Epidermal melanocyte (primary cell): ENCODE results near the gene NHERF2.

ENCODE experiments used
- DNase-seq: peaks from one replicate; pipeline ENCODE4 v3.0.0; 2011; ENCODE audit warnings: low spot score; ENCODE audit not compliant: insufficient read length

The NHERF2 gene

GRCh38 chr16:1990351-1991134 lies 36.2 kb upstream of the NHERF2 start:
- DNase-seq = no peak

GRCh38 chr16:1991135-1991551 lies 35.6 kb upstream of the NHERF2 start:
- DNase-seq = no peak

GRCh38 chr16:1991588-1991947 lies 35.1 kb upstream of the NHERF2 start:
- DNase-seq = no peak

- DNase-seq = peak; percentile 98
Observed at GRCh38 chr16:1991948-1992703, 34.6 kb upstream of the NHERF2 start.

- no peak for DNase-seq
Observed at GRCh38 chr16:1992704-1993317, 33.9 kb upstream of the NHERF2 start.

- no peak for DNase-seq
Observed at GRCh38 chr16:1993731-1994131, 33.0 kb upstream of the NHERF2 start.

GRCh38 chr16:1997494-1998359 lies 29.0 kb upstream of the NHERF2 start:
- no peak for DNase-seq

GRCh38 chr16:1998360-1998835 lies 28.3 kb upstream of the NHERF2 start:
- no peak for DNase-seq

GRCh38 chr16:1998852-1999801 lies 27.6 kb upstream of the NHERF2 start:
- DNase-seq = no peak

GRCh38 chr16:1999866-2000514 lies 26.7 kb upstream of the NHERF2 start:
- DNase-seq = no peak

- no peak for DNase-seq
Observed at GRCh38 chr16:2001035-2001434, 25.7 kb upstream of the NHERF2 start.

GRCh38 chr16:2001456-2002355 lies 25.0 kb upstream of the NHERF2 start:
- DNase-seq = no peak

- no peak for DNase-seq
Observed at GRCh38 chr16:2002406-2003230, 24.1 kb upstream of the NHERF2 start.

GRCh38 chr16:2003231-2003826 lies 23.4 kb upstream of the NHERF2 start:
- DNase-seq = no peak

GRCh38 chr16:2003827-2004641 lies 22.7 kb upstream of the NHERF2 start:
- peak; percentile 93 for DNase-seq

- DNase-seq = no peak
Observed at GRCh38 chr16:2004795-2005517, 21.7 kb upstream of the NHERF2 start.
